Dermis microvascular lymphatic vessel endothelial cell (primary cell): ENCODE data around the gene TNIK. TPM values are rescaled to one million over a fixed set of nuclear protein-coding genes. Genes with fewer than 3 reads are reported as not detected.
"Not testable (repeated sequence)": the region's sequence is repeated elsewhere in the genome, so short reads cannot be mapped to it uniquely, and the experiment has no call there.

ENCODE experiments used
- DNase-seq, 2 donors: peaks; one replicate each; pipeline versions ENCODE4 v3.0.0 to v3.0.0-alpha.2; 2010; ENCODE audit warnings: low read depth in 2 of 2
- total RNA-seq: library from RNA; depleted of rRNA; stranded (reverse); fragments of >200 nt; gene quantifications from 2 replicates; pipeline ENCODE4 v1.2.1, GENCODE V29; 2014

TNIK gene
- total RNA-seq, 1 donor from 2014 or later, result 18.9 TPM

GRCh38 chr3:171133796-171134569 is 326.2 kb downstream of the TNIK start:
- no peak for DNase-seq

DNA sequence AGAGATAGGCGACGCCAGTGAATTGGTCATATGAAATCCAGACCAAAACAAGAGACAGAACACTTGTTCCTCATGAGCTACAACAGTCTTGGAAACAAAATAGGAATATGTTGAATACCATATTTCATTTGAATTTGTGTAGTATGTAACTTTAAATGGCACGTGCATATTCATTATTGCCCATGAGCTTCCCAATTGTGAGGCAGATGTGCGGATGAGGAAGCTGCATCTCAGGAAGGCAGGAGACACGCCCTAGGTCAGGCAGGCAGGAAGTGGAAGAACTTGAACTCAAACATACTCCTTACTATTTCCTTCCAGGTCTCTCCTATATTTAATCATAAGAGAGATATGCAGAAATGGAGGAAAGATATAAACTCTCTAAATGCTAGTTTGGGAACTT is 326.9 kb downstream of the TNIK start:
- no peak for DNase-seq

DNA sequence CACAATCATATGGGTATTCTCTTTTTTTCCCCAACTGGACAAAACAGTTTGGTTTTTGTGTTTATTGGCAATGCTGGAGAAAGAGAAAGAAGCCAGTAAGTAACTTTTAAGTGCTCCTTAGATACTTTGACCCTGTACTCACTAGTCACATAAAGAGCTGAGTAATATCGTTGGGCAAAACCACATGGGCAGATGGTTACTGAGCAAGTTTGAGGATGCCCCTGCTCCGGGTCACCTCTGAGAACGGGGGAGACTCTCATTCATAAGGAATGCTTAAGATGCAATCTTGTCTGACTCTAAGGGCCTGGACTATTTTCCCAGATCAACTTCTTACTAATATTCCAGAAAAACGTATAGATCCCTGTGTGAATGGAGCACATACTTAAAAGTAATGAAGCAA is 327.3 kb downstream of the TNIK start:
- DNase-seq, result no peak

DNA sequence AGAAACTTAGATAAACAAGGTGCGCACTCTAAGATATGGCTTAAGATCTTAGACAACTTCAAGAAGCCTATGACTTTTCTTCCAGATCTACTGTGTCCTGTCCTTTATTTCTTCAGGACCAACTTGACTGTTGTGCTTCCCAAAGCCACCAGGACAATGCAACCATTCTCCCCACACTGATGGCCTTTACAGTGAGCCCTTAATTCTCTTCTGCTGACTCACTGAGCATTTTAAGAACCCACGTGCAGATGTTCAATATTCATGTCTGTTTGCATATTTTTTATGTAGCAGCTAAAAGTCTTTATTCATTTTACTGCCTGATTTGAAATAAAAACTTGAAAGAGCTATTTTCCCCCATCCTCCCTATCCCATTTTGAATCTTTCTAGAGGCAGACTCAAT is 330.4 kb downstream of the TNIK start:
- DNase-seq, result no peak

DNA sequence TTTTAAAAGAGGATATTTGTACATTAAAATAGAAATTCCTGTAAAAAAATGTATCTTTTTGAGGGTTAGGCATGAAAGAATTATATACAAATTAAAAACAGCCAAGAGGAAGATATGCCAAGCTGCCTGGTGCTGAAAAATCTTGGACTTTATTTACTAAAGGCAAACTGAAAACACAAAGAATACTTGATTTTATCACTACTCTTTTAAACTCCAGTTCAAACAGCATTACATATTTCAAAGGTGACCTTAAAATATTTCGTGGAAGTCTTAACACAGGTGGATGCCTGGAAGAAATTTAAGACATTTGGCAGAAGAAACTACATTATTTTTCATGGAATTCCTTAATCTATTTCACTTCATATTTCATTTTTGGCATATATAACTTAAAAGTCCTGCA is 332.6 kb downstream of the TNIK start:
- no peak for DNase-seq

GRCh38 chr3:171126478-171127209 is 333.6 kb downstream of the TNIK start:
- no peak for DNase-seq

GRCh38 chr3:171125010-171125409 is 335.2 kb downstream of the TNIK start:
- DNase-seq, result peak; percentile 2 to 45

DNA sequence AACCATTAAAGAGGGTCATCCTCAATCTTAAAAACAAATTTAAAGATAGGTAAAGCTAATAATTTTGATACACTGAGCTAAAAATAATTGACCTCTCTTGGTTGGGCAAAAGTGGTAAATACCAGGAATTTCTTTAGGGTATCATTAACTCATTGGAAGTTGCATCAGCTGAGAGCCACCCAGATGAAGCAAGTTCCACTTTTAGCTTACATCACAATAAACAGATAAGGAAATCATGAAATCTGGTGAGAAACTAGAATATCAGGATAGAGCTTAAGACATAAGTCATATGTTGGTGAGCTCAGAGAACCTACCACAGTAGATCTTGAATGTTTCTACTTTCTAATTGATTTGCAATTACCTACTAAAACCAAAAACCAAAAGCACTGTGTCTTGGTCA is 336.3 kb downstream of the TNIK start:
- no peak for DNase-seq

- no peak for DNase-seq
Observed at GRCh38 chr3:171122861-171123260, 337.3 kb downstream of the TNIK start.

DNA sequence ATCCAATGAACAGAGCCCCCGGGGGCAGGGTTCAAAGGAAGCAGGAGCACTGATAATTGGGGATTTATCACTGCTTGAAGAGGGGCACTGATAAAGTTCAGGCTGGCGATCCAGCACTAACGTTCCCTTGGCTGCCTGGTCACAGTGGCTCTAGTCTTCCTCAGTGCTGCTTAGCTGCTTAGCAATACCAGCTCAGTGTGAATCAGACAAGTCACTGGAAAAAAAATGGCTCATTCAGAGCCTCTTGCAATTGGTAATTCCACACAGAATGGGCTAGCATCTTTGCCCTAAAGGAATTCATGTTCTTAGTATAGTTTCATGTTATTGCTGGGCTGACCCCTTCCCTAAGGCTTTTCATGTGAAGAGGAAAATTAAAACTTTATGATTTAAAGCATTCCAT is 338.0 kb downstream of the TNIK start:
- DNase-seq, result peak in 1 of 2 donors; percentile 13

GRCh38 chr3:171121801-171122200 is 338.4 kb downstream of the TNIK start:
- no peak for DNase-seq

DNA sequence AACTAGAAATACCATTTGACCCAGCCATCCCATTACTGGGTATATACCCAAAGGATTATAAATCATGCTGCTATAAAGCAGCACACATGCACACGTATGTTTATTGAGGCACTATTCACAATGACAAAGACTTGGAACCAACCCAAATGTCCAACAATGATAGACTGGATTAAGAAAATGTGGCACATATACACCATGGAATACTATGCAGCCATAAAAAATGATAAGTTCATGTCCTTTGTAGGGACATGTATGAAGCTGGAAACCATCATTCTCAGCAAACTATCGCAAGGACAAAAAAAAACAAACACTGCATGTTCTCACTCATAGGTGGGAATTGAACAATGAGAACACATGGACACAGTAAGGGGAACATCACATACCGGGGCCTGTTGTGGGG is 340.8 kb downstream of the TNIK start:
- DNase-seq, result not testable (repeated sequence)

- DNase-seq, result not testable (repeated sequence)
Observed at GRCh38 chr3:171118993-171119392, 341.2 kb downstream of the TNIK start.

GRCh38 chr3:171116824-171117395 is 343.3 kb downstream of the TNIK start:
- no peak for DNase-seq

GRCh38 chr3:171116365-171116764 is 343.8 kb downstream of the TNIK start:
- peak in 1 of 2 donors; percentile 24 for DNase-seq

- no peak for DNase-seq
Observed at GRCh38 chr3:171115667-171116066, 344.5 kb downstream of the TNIK start.

- no peak for DNase-seq
Observed at GRCh38 chr3:171113716-171114115, 346.5 kb downstream of the TNIK start.

GRCh38 chr3:171110715-171111114 is 349.5 kb downstream of the TNIK start:
- DNase-seq, result no peak

DNA sequence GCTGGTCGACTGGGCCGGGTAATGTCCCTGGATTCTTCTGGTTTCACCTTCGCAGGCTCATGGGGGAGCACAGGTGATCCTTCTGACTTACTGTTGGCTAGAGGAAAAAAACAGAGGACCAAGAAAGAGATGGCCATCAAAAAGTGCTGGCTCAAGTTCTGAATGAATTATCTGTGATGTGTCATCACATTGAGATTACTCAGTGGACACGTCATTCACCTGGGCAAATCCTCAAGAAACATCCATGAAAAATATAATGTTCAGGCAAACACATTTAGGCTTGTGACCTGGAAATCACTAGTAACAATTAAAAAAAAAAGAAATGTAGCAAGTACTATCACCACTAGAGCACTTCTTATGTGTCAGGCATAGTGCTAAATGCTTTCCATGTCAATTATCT is 352.1 kb downstream of the TNIK start:
- no peak for DNase-seq

- DNase-seq, result no peak
Observed at GRCh38 chr3:171103185-171103584, 357.0 kb downstream of the TNIK start.

DNA sequence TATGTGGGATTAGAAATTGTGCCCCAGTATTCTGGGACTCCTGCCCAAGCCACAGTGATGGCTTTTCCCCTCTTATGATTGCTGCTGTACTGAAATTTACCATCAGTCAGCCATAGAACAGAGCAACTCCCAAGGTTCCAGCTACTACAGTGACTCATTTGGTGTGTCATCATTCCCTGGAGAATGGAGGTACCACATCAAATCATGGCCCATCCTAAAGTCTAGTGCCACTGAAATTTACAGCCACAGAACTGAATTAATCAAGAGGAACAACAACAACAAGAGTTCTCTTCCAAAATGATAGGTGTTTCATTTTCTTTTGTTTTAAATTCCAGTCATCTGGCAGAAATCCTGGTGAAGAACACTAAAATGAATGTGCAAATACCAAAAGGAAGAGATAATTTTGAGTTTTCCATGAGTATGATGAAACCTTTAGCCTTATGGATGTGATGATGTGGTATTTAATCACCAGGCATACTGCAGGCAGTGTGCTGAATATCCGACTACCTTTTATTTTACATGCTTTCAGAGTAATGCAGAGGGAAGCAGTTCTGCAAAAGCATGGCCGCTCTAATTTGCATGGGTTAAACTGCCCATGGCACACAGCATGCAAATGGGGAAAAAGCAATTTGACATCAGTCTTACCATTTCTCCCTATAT is 358.1 kb downstream of the TNIK start:
- no peak for DNase-seq

GRCh38 chr3:171099911-171100310 is 360.3 kb downstream of the TNIK start:
- no peak for DNase-seq
